Ovary (tissue), 10 donors: ENCODE measurements around the gene PLCE1. TPM values are rescaled to one million over a fixed set of nuclear protein-coding genes. Genes with fewer than 3 reads are reported as not detected.

ENCODE experiments used
- DNase-seq, 5 donors: peaks; one replicate each; pipeline ENCODE4 v3.0.0-alpha.2; 2019 to 2020
- H3K27ac ChIP-seq, 2 donors: fragments of 200-600 bp; one replicate each; pipeline versions ENCODE4 v1.5.1 to v1.8.0; 2019 to 2022
- H3K27me3 ChIP-seq: fragments of 200-600 bp; one replicate; pipeline ENCODE4 v1.8.0; 2022
- H3K36me3 ChIP-seq: fragments of 200-600 bp; sonication (generic); one replicate; pipeline ENCODE4 v1.5.1; 2019
- H3K4me1 ChIP-seq: one replicate; pipeline ENCODE4 v1.8.1; 2013; ENCODE audit warnings: mild to moderate bottlenecking, moderate library complexity; ENCODE audit not compliant: insufficient read depth
- H3K4me3 ChIP-seq: fragments of 200-600 bp; sonication (generic); one replicate; pipeline ENCODE4 v1.5.1; 2017
- H3K9me3 ChIP-seq, 2 donors: fragments of 200-600 bp in 1 of 2; sonication (generic) in 1 of 2; one replicate each; pipeline versions ENCODE4 v1.5.1 to v1.8.1; 2013 to 2019; ENCODE audit warnings: mild to moderate bottlenecking in 1 of 2, moderate library complexity in 1 of 2
- CTCF ChIP-seq, 3 donors: fragments of 450-650 bp in 2 of 3; fragments of 200-600 bp in 1 of 3; IDR thresholded peaks; one replicate each; pipeline versions ENCODE4 v1.5.1 to v1.8.0; 2016 to 2022; ENCODE audit warnings: antibody characterized with exemption in 3 of 3, mild to moderate bottlenecking in 1 of 3
- EP300 ChIP-seq: sonication (generic); formaldehyde crosslinking; IDR thresholded peaks from one replicate; pipeline ENCODE4 v1.6.1; 2017; ENCODE audit warnings: antibody characterized with exemption
- POLR2A ChIP-seq: fragments of 450-650 bp; IDR thresholded peaks from one replicate; pipeline ENCODE4 v1.6.1; 2017; ENCODE audit warnings: antibody characterized with exemption, mild to moderate bottlenecking, moderate library complexity
- WGBS, 3 donors: extraction: QIAGEN DNeasy Blood & Tissue Kit in 1 of 3; methylation state at CpG; one replicate each; pipeline versions ENCODE4 v1.1.5 to v1.1.7; 2013 to 2017; 5-methylcytosine and 5-hydroxymethylcytosine counted together
- intact Hi-C, 4 donors: fragments of 100-400 bp; cut with DNase I; formaldehyde crosslinking; loops; one replicate each; pipeline versions ENCODE4 v1.11.0 to v1.15.1; 2022 to 2023
- long read RNA-seq, 3 donors: library from polyadenylated mRNA in 2 of 3; unstranded in 2 of 3; transcript quantifications; one replicate each; pipeline ENCODE4 v2.0.0 and lab custom pipeline, GENCODE V29; 2021 to 2026
- polyA plus RNA-seq, 2 donors: library from polyadenylated mRNA; stranded (reverse); fragments of 200-250 nt in 1 of 2; fragments of 350-450 nt in 1 of 2; fragmentation: Illumina TruSeq in 1 of 2; extraction: RNeasy Lipid Tissue Mini Kit (QIAGEN cat#74804) in 1 of 2; gene quantifications; one replicate each; pipeline ENCODE4 v1.2.3, GENCODE V29; 2013 to 2014
- total RNA-seq, 7 donors: library from RNA; depleted of rRNA in 2 of 7; stranded (reverse); fragments of >200 nt in 2 of 7; fragmentation: NEBNext Ultra II Directional in 3 of 7; extraction: Animal tissue kit (Norgen Biotek cat#: 25700) in 3 of 7; gene quantifications; one replicate each; pipeline versions ENCODE4 v1.1.0 to v1.2.4, GENCODE V29; 2016 to 2023
- donor health status: DM: no; HTN: no; CAD: no; lungs with moderate emphysema.
- donor health status: DM: no; HTN: no; CAD: no.
- donor health status: Bipolar disorder and iron deficiency.
- donor health status: DM: yes; HTN: yes; CAD: no.
- donor health status: DM: no; HTN: no; CAD: no.
- donor health status: DM: yes; HTN: yes; CAD: no.

The PLCE1 gene
- total RNA-seq: 10 to 100 TPM in 2 of 7 donors, 1 to 10 TPM in 5; 2.5 to 15.3 (median 8.8) TPM
- polyA plus RNA-seq: 1 to 10 TPM; 3.1 to 6.8 TPM
- long read RNA-seq, donor 1, partial matches to known transcripts: 25 of 33 reads
- long read RNA-seq, donor 1, other reads (novel, unspliced or antisense): 8 of 33 reads
- long read RNA-seq, donor 2: 0 reads
- long read RNA-seq, donor 3, partial matches to known transcripts: 6 of 11 reads
- long read RNA-seq, donor 3, other reads (novel, unspliced or antisense): 5 of 11 reads

- H3K4me3 ChIP-seq: peak within 1 kb of the TSS; percentile 65
- H3K9me3 ChIP-seq: no peaks in the 10 kb centered on the region
- intact Hi-C loops: loop anchor here in 1 of 4 donors (10.0 kb wide), 1 partner anchor 49 kb away; no protein-coding TSS in a partner anchor
- H3K27ac ChIP-seq: no peak within 1 kb of the TSS
- no peaks in the 10 kb centered on the region for H3K36me3 ChIP-seq
- 0 to 1% (median 1%) methylated on average over 33 to 83 of the region's 83 CpGs for WGBS, 3 donors
- peak; percentile 43 to 73 (median 48) for DNase-seq
- no peaks in the 10 kb centered on the region for H3K27me3 ChIP-seq
- TF ChIP-seq EP300: no peak
- peak; percentile 5 for TF ChIP-seq POLR2A
- peaks cover 5% of the 10 kb centered on the region for H3K4me1 ChIP-seq
These were observed at the start of gene PLCE1 for GRCh38 chr10:93993782-93994437. PLCE1 (plus strand) TSS chr10:93993931; CDS start chr10:94031047, 37,116 bp downstream.

- TF ChIP-seq EP300 (no peak), POLR2A (no peak), CTCF (IDR thresholded peaks at IDR 0.05) (no peak)
- peaks cover 8% of the 10 kb centered on the region for H3K4me1 ChIP-seq
- no peaks in the 10 kb centered on the region for H3K27me3 ChIP-seq
- H3K27ac ChIP-seq: peak overlapping the region in 1 of 2 donors; percentile 43
- peak in 1 of 5 donors; percentile 16 for DNase-seq
- WGBS, 3 donors: 6 to 15% (median 12%) methylated on average over 4 of the region's 4 CpGs
- H3K36me3 ChIP-seq: no peaks in the 10 kb centered on the region
- no peaks in the 10 kb centered on the region for H3K9me3 ChIP-seq
- H3K4me3 ChIP-seq: no peak overlapping the region
- intact Hi-C loops: loop anchor here in 1 of 4 donors (10.0 kb wide), 1 partner anchor 49 kb away; the partner anchor contains the start of gene PLCE1
These were observed 47.9 kb upstream of the PLCE1 start for GRCh38 chr10:93945819-93946218.

- Histone ChIP-seq H3K4me3 (no peak overlapping the region), H3K27me3 (no peaks in the 10 kb centered on the region), H3K4me1 (peaks cover 8% of the 10 kb centered on the region), H3K9me3 (no peaks in the 10 kb centered on the region), H3K27ac (peak overlapping the region in 1 of 2 donors; percentile 43), H3K36me3 (no peaks in the 10 kb centered on the region)
- WGBS, 3 donors: 8 to 30% (median 10%) methylated on average over 8 of the region's 8 CpGs
- TF ChIP-seq POLR2A (no peak), CTCF (IDR thresholded peaks at IDR 0.05) (no peak), EP300 (no peak)
- peak; percentile 19 to 65 (median 34) for DNase-seq
- intact Hi-C loops: loop anchor here in 1 of 4 donors (10.0 kb wide), 1 partner anchor 48 kb away; the partner anchor contains the start of gene PLCE1
These were observed 46.7 kb upstream of the PLCE1 start for GRCh38 chr10:93947055-93947454.

- no peaks in the 10 kb centered on the region for H3K36me3 ChIP-seq
- no peaks in the 10 kb centered on the region for H3K27me3 ChIP-seq
- TF ChIP-seq CTCF (IDR thresholded peaks at IDR 0.05) (no peak), EP300 (no peak), POLR2A (no peak)
- intact Hi-C loops: loop anchor here in 1 of 4 donors (10.0 kb wide), 1 partner anchor 47 kb away; the partner anchor contains the start of gene PLCE1
- DNase-seq: no peak
- peaks cover 8% of the 10 kb centered on the region for H3K4me1 ChIP-seq
- no peaks in the 10 kb centered on the region for H3K9me3 ChIP-seq
- H3K27ac ChIP-seq: peak overlapping the region in 1 of 2 donors; percentile 43
- no peak overlapping the region for H3K4me3 ChIP-seq
These were observed 46.2 kb upstream of the PLCE1 start for GRCh38 chr10:93947524-93947923.

- intact Hi-C loops: no loop called here
- Histone ChIP-seq H3K4me3 (no peak overlapping the region), H3K9me3 (no peaks in the 10 kb centered on the region), H3K27me3 (no peaks in the 10 kb centered on the region), H3K27ac (no peak overlapping the region), H3K36me3 (no peaks in the 10 kb centered on the region), H3K4me1 (peaks cover 5% of the 10 kb centered on the region)
- no peak for DNase-seq
- 33 to 47% (median 45%) methylated on average over 2 of the region's 2 CpGs for WGBS, 3 donors
- no peak for TF ChIP-seq CTCF (IDR thresholded peaks at IDR 0.05)
- no peak for TF ChIP-seq EP300
- TF ChIP-seq POLR2A: no peak
These were observed 41.8 kb upstream of the PLCE1 start for GRCh38 chr10:93951905-93952304.
